ENCODE measurements around the gene ST6GAL1.

The ST6GAL1 gene

GRCh38 chr3:187063286-187064121, 133.2 kb downstream of the ST6GAL1 start:
- Mint-ChIP-seq H3K4me3 (peak overlapping the region; percentile 43), H3K27ac (peak overlapping the region; percentile 93), H3K9me3 (no peaks in the 10 kb centered on the region), H3K36me3 (peaks cover 78% of the 10 kb centered on the region), H3K27me3 (no peaks in the 10 kb centered on the region), H3K4me1 (peaks cover 95% of the 10 kb centered on the region)
- ATAC-seq = no peak

GRCh38 chr3:187064210-187065115, 134.1 kb downstream of the ST6GAL1 start:
- H3K4me3 Mint-ChIP-seq = peak overlapping the region; percentile 62
- peaks cover 95% of the 10 kb centered on the region for H3K4me1 Mint-ChIP-seq
- ATAC-seq = no peak
- H3K36me3 Mint-ChIP-seq = peaks cover 78% of the 10 kb centered on the region
- peak overlapping the region; percentile 93 for H3K27ac Mint-ChIP-seq
- H3K9me3 Mint-ChIP-seq = peaks cover under 1% of the 10 kb centered on the region
- no peaks in the 10 kb centered on the region for H3K27me3 Mint-ChIP-seq

DNA sequence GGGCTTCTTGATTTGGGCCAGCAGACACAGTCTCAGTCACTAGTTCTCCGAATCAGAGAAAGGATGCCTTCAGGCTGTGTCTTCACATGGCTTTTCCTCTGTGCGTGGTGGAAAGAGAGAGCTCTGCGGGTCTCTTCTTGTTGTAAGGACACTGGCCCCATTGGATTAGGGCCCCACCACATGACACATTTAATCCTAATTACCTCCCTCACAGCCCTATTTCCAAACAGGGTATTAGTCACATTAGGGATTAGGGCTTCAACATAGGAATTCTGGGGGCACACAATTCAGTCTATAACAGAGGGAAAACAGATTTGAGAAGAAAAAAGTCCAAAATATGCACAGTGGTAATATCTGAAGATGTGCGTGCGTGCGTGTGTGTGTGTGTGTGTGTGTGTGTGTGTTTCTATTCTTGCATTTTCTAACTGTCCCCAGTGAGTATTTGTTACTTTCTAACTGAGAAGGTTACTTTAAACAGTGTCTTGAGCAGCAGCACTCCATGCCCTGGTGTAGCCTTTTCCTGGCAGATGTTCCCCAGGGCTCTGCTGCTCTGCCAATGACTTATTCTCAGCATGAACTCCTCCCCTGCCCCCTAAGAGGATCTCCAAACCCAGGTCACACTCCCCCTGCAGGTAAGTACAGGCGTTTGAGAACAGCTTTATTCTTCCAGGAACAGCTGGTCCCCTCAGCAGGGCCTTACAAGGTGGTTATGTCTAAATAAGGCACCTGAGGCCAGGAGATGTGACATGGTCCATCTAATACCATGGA, 136.1 kb downstream of the ST6GAL1 start:
- peak overlapping the region; percentile 11 for H3K4me3 Mint-ChIP-seq
- H3K36me3 Mint-ChIP-seq = peaks cover 80% of the 10 kb centered on the region
- H3K27me3 Mint-ChIP-seq = no peaks in the 10 kb centered on the region
- peaks cover 94% of the 10 kb centered on the region for H3K4me1 Mint-ChIP-seq
- H3K9me3 Mint-ChIP-seq = peaks cover 3% of the 10 kb centered on the region
- peak; percentile 70 for ATAC-seq
- H3K27ac Mint-ChIP-seq = peak overlapping the region; percentile 93

DNA sequence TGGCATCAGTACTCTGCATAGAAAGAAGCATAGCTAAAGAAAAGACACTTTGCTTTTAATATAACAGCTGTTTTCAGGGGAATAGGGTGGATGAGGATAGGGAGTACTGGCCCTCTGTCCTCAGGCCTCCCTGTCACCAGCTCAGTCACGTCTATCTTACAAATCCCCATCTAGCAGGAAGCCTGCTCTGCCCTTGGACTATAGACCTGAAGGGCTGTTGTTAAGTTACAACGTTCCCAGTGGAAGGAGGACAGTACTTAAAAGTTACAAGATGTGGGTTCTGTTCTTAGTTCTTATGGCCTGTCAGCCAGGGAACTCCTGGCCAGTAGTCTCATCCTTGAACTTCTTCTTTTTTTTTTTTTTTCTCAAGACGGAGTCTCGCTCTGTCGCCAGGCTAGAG, 138.5 kb downstream of the ST6GAL1 start:
- no peak for ATAC-seq
- Mint-ChIP-seq H3K27me3 (no peaks in the 10 kb centered on the region), H3K9me3 (peaks cover 3% of the 10 kb centered on the region), H3K4me3 (no peak overlapping the region), H3K27ac (peak overlapping the region; percentile 93), H3K4me1 (peaks cover 82% of the 10 kb centered on the region), H3K36me3 (peaks cover 69% of the 10 kb centered on the region)

- ATAC-seq = no peak
- peak overlapping the region; percentile 93 for H3K27ac Mint-ChIP-seq
- H3K4me3 Mint-ChIP-seq = no peak overlapping the region
- H3K36me3 Mint-ChIP-seq = peaks cover 72% of the 10 kb centered on the region
- H3K9me3 Mint-ChIP-seq = peaks cover 3% of the 10 kb centered on the region
- peaks cover 76% of the 10 kb centered on the region for H3K4me1 Mint-ChIP-seq
- H3K27me3 Mint-ChIP-seq = no peaks in the 10 kb centered on the region
Observed at GRCh38 chr3:187069857-187070516, 139.7 kb downstream of the ST6GAL1 start.

GRCh38 chr3:187072102-187072501, 141.8 kb downstream of the ST6GAL1 start:
- Mint-ChIP-seq H3K4me3 (no peak overlapping the region), H3K36me3 (peaks cover 81% of the 10 kb centered on the region), H3K27ac (peak overlapping the region; percentile 56), H3K27me3 (no peaks in the 10 kb centered on the region), H3K9me3 (peaks cover 3% of the 10 kb centered on the region), H3K4me1 (peaks cover 61% of the 10 kb centered on the region)
- ATAC-seq = no peak

DNA sequence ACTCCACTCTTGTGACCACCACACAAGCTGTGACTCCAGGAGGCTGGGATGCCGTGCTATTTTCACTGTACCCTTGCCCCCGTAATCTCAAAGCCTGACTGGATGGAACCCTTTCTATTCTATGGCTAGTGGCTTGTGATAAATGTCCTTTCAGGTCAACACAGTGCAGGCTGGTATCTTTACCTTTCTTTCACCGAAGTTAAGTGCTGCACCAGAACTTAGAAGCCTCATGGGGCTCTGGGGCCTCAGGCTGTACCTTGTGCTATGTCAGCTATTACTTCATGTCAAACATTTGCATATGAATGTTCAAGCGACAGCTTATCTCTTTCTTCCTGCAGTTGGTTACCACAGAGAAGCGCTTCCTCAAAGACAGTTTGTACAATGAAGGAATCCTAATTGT, 142.2 kb downstream of the ST6GAL1 start:
- Mint-ChIP-seq H3K27ac (peak overlapping the region; percentile 56), H3K4me1 (peaks cover 60% of the 10 kb centered on the region), H3K9me3 (peaks cover 3% of the 10 kb centered on the region), H3K36me3 (peaks cover 79% of the 10 kb centered on the region), H3K27me3 (no peaks in the 10 kb centered on the region), H3K4me3 (no peak overlapping the region)
- ATAC-seq = peak; percentile 68

- H3K27me3 Mint-ChIP-seq = no peaks in the 10 kb centered on the region
- H3K9me3 Mint-ChIP-seq = peaks cover 3% of the 10 kb centered on the region
- ATAC-seq = no peak
- peak overlapping the region; percentile 56 for H3K27ac Mint-ChIP-seq
- H3K4me3 Mint-ChIP-seq = no peak overlapping the region
- peaks cover 80% of the 10 kb centered on the region for H3K36me3 Mint-ChIP-seq
- peaks cover 53% of the 10 kb centered on the region for H3K4me1 Mint-ChIP-seq
Observed at GRCh38 chr3:187073581-187074098, 143.3 kb downstream of the ST6GAL1 start.

DNA sequence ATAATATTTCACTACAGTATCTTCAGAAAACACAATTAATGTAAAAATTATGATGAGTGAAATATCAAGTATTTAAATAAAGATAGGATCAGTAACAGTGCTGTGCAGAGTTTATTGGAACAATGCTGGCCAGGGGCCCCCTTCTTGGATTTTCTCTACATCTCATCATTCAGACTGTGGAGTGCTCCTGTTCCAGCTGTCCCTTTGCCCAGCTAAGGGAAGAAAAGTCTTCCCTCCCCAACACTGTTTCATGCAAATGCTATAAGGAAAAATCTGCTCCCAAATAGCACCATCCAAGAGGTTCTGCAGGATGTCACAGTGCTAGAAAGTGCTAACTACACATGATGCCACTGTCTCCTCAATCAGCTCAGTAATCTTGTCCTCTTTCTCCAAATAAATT, 144.5 kb downstream of the ST6GAL1 start:
- ATAC-seq = no peak
- Mint-ChIP-seq H3K4me1 (peaks cover 50% of the 10 kb centered on the region), H3K9me3 (no peaks in the 10 kb centered on the region), H3K4me3 (no peak overlapping the region), H3K27ac (peak overlapping the region; percentile 56), H3K27me3 (no peaks in the 10 kb centered on the region), H3K36me3 (peaks cover 77% of the 10 kb centered on the region)

- no peak for ATAC-seq
- no peaks in the 10 kb centered on the region for H3K27me3 Mint-ChIP-seq
- H3K4me1 Mint-ChIP-seq = peaks cover 40% of the 10 kb centered on the region
- no peak overlapping the region for H3K4me3 Mint-ChIP-seq
- H3K27ac Mint-ChIP-seq = peak overlapping the region; percentile 20
- H3K9me3 Mint-ChIP-seq = no peaks in the 10 kb centered on the region
- peaks cover 67% of the 10 kb centered on the region for H3K36me3 Mint-ChIP-seq
Observed at GRCh38 chr3:187076297-187076696, 146.0 kb downstream of the ST6GAL1 start.

DNA sequence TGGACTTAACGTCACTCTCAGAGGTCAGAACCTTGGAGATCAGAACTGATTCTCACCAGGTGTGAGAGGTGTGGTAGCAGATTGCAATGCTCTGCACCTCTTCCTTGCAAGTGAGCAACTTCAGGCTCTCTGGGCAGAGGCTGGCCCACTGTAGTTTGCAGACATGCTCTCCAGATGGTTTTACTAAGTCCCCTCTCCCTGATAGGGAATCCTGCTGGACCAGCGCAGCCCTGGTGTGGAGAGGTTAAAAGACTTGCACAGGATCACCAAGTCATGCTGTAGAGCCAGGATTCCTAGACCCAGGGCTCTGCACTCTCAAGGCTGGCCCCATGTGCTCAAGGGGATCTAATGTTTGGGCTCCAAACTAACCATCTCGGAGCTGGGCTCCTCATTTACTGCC, 146.8 kb downstream of the ST6GAL1 start:
- Mint-ChIP-seq H3K9me3 (no peaks in the 10 kb centered on the region), H3K4me1 (peaks cover 40% of the 10 kb centered on the region), H3K27me3 (no peaks in the 10 kb centered on the region), H3K36me3 (peaks cover 66% of the 10 kb centered on the region), H3K4me3 (no peak overlapping the region), H3K27ac (peak overlapping the region; percentile 42)
- no peak for ATAC-seq

DNA sequence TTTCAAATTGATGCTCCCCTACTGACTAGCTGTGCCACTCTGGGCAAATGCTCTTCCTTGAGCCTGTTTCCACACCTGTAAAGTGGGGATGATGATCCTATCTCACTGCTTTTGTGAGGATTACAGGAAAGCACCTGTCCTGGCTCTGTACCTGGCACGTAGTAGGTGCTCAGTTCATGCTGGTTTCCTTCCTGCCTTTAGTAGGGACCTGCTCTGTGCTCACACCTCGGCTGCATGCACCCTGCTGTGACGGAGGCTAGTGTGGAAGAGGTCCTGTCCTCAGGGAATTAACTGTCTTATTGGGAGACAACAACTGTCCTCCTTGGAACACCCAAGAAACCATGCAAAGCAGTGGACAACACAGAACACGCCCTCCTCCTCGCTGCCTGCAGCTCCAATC, 147.2 kb downstream of the ST6GAL1 start:
- no peak for ATAC-seq
- Mint-ChIP-seq H3K36me3 (peaks cover 66% of the 10 kb centered on the region), H3K4me1 (peaks cover 44% of the 10 kb centered on the region), H3K27ac (peak overlapping the region; percentile 42), H3K27me3 (no peaks in the 10 kb centered on the region), H3K4me3 (no peak overlapping the region), H3K9me3 (no peaks in the 10 kb centered on the region)

GRCh38 chr3:187079090-187080022, 149.0 kb downstream of the ST6GAL1 start:
- H3K4me1 Mint-ChIP-seq = peaks cover 31% of the 10 kb centered on the region
- peak overlapping the region; percentile 51 for H3K27ac Mint-ChIP-seq
- H3K27me3 Mint-ChIP-seq = no peaks in the 10 kb centered on the region
- peaks cover 52% of the 10 kb centered on the region for H3K36me3 Mint-ChIP-seq
- peak; percentile 41 for ATAC-seq
- H3K4me3 Mint-ChIP-seq = no peak overlapping the region
- H3K9me3 Mint-ChIP-seq = no peaks in the 10 kb centered on the region
